GM18505 (cell line): ENCODE measurements around the gene MRPL24.
"Not testable (repeated sequence)": the region's sequence is repeated elsewhere in the genome, so short reads cannot be mapped to it uniquely, and the experiment has no call there.

ENCODE experiments used
- ATAC-seq: cut with Tn5 transposase; IDR thresholded peaks from one replicate; pipeline ENCODE4 v1.9.1; 2021; ENCODE audit not compliant: unreplicated experiment
- POLR2A ChIP-seq: IDR thresholded peaks from 4 replicates; pipeline ENCODE4 v1.6.1; 2011; ENCODE audit warnings: borderline replicate concordance; ENCODE audit not compliant: insufficient read depth, insufficient read length; ENCODE audit errors: extremely low read depth

Gene MRPL24

GRCh38 chr1:156767101-156767878, 26.4 kb upstream of the MRPL24 start, which contains the start of gene PRCC:
Gene PRCC (plus strand): TSS chr1:156767535. CDS start chr1:156767772, 237 bp downstream.
- peak; percentile 90 for ATAC-seq
- TF ChIP-seq POLR2A: peak; percentile 32

DNA sequence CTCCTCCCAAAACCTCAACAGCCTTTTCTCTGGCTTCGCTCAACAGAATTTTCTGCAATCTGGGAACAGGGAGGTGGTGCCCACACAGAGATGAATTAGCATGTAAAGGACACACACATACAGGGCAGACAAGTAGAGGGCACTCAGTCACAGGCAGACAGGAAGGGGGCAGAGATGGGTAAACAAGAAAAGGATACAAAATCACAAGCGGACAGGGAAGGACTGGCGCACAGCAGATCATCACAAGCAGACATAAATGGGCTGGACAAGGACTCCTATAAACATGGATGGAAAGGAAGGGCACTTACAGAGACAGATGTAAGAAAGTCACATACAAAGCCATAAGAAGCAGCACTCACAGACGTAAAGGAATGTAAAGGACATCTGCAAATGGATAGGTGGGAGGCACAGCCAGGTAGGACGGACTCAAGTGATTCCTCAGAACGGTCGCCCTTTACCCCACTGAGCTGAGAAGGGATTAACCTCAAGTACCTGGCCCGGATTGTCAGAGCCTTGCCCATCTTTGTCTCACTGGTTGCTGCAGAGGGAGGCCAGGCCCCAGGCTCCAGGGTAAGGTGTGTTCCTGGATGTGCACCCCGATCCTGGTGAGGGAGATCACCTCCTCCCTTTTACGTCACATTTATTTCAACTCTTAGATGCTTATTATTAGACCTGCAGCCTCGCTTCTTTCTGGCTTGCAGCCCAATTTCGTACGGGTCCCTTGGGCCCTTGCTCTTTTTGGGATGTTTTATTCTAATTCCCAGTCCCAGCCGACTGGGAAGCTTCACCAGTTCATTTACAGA, 25.6 kb upstream of the MRPL24 start:
- peak; percentile 56 for TF ChIP-seq POLR2A

GRCh38 chr1:156765666-156766065, 24.8 kb upstream of the MRPL24 start:
- no peak for TF ChIP-seq POLR2A
- no peak for ATAC-seq

More for the DNA sequence above, 25.6 kb upstream of the MRPL24 start:
- peak; percentile 16 for ATAC-seq

DNA sequence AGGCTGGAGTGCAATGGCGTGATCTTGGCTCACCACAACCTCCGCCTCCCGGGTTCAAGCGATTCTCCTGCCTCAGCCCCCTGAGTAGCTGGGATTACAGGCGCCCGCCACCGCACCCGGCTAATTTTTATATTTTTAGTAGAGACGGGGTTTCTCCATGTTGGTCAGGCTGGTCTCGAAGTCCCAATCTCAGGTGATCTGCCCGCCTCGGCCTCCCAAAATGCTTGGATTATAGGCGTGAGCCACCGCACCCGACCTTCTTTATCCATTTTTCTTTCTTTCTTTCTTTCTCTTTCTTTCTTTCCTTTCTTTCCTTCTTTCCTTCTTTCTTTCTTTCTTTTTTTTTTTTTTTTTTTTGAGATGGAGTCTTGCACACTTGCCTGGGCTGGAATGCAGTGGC, 24.2 kb upstream of the MRPL24 start:
- ATAC-seq: not testable (repeated sequence)

GRCh38 chr1:156760796-156761104, 19.9 kb upstream of the MRPL24 start:
- no peak for TF ChIP-seq POLR2A
- no peak for ATAC-seq

GRCh38 chr1:156760092-156760795, 19.4 kb upstream of the MRPL24 start:
- no peak for TF ChIP-seq POLR2A
- no peak for ATAC-seq

DNA sequence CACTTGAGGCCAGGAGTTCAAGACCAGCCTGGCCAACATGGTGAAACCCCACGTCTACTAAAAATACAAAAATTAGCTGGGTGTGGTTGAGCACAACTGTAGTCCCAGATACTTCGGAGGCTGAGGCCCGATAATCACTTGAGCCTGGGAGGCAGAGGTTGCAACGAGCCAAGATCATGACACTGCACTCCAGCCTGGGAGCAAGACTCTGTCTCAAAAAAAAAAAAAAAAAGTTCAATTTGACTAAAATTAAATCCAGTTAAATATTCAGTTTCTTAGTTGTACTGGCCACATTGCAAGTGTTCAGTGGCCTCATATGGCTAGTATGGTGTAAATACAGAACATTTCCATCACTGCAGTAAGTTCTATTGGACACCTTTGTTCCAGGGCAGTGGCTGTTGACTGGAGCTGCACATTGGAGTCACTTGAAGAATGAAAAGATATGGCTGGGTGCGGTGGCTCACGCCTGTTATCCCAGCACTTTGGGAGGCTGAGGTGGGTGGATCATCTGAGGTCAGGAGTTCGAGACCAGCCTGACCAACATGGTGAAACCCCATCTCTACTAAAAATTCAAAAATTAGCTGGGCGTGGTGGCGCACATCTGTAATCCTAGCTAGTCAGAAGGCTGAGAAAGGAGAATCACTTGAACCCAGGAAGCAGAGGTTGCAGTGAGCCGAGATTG, 16.8 kb upstream of the MRPL24 start:
- not testable (repeated sequence) for ATAC-seq

DNA sequence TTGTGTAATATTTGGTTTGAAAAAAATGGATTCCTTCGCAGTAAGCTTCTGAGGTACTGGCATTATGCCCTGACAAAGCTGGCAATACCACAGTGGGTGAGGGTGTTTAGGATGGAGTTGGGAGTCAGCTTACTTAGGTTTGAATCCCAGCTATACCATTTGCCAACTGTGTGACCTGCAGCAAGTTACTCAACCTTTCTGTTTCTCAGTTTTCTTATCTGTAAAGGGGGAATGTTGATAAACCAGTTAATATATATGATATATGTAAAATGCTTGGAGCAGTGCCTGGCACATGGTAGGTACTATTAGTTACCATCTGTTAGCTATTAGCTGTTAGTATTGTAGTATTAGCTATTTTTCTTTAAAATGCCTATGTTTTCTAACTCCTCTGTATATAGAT, 15.5 kb upstream of the MRPL24 start:
- ATAC-seq: no peak
- no peak for TF ChIP-seq POLR2A

DNA sequence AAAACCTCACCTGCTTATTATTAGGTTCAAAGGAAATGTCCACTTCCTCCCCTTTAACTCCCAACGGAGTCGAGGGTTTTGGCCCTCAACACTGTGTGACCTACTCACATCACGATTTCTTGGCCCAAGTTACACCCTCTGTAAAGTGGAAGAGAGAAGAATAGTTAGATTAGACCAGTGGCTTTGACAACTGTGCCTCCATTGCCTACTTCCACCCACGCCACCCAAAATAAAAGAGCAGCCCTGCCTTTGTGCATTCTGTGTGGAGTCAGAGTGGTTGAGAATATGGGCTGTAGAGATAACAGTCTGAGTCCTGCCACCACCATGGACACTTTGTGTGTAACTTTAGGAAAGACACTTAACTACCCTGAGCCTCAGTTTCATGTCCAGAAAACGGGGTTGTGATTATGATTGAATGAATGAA, 14.7 kb upstream of the MRPL24 start:
- TF ChIP-seq POLR2A: no peak
- ATAC-seq: no peak

GRCh38 chr1:156754219-156754618, 13.3 kb upstream of the MRPL24 start:
- TF ChIP-seq POLR2A: no peak
- no peak for ATAC-seq

GRCh38 chr1:156752843-156753482, 12.1 kb upstream of the MRPL24 start:
- ATAC-seq: no peak
- TF ChIP-seq POLR2A: no peak

GRCh38 chr1:156751757-156752481, 11.0 kb upstream of the MRPL24 start:
- TF ChIP-seq POLR2A: peak; percentile 71
- ATAC-seq: peak; percentile 64
